HUES48 (cell line): Measurements from ENCODE around the gene KCNC1.

ENCODE experiments used
- H3K27ac ChIP-seq: one replicate; pipeline ENCODE4 v1.7.0; 2013; ENCODE audit warnings: low read depth, low read length, inconsistent platforms
- H3K27me3 ChIP-seq: 2 replicates; pipeline ENCODE4 v1.6.1; 2013; ENCODE audit warnings: mild to moderate bottlenecking, low read length; ENCODE audit not compliant: control insufficient read depth, insufficient read depth
- H3K36me3 ChIP-seq: 2 replicates; pipeline ENCODE4 v1.6.1; 2013; ENCODE audit warnings: low read length; ENCODE audit not compliant: control insufficient read depth, insufficient read depth
- H3K4me1 ChIP-seq: 2 replicates; pipeline ENCODE4 v1.6.1; 2013; ENCODE audit warnings: mild to moderate bottlenecking, low read length; ENCODE audit not compliant: control insufficient read depth, insufficient read depth
- H3K4me3 ChIP-seq: 2 replicates; pipeline ENCODE4 v1.5.1; 2013; ENCODE audit warnings: mild to moderate bottlenecking, low read depth, low read length
- H3K9ac ChIP-seq: 2 replicates; pipeline ENCODE4 v1.6.1; 2013; ENCODE audit warnings: mild to moderate bottlenecking, low read depth, low read length, moderate library complexity
- H3K9me3 ChIP-seq: 2 replicates; pipeline ENCODE4 v1.6.1; 2013; ENCODE audit warnings: low read length; ENCODE audit not compliant: control insufficient read depth, insufficient read depth

Gene KCNC1

DNA sequence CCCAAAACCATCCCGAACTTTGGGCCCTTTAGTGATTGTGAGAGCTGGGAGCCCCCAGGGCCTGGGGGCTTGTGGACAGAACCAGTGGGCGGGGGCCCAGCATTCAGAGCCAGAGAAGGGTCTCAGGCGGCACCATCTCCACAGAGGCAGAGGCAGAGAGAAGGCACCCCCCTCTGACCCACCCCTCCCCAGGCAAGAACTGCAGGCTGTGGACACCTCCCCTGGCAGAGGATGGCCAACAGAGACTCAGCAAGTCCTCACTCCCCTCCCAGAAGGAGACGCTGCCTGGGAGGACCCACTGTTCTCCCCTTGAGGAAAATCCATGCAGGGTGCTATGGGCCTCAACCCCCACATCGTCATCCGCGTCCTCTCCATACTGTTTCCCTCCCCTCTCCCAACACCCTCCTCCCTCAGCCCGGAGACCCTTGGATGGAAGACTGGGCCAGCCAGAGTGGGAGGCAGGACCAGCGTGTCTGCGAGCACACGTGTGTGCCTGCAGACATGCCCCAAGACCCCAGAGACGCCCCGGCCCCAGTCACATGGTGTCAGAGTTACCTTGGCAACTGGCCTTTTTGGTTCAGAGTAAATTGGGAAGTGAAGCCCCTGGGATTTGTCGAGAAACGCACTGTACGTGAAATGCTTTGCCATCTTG, 42.6 kb downstream of the KCNC1 start:
- Histone ChIP-seq H3K4me3 (no peak overlapping the region), H3K36me3 (no peaks in the 10 kb centered on the region), H3K4me1 (no peaks in the 10 kb centered on the region), H3K27ac (no peak overlapping the region), H3K9me3 (no peaks in the 10 kb centered on the region), H3K9ac (no peak overlapping the region), H3K27me3 (no peaks in the 10 kb centered on the region)

DNA sequence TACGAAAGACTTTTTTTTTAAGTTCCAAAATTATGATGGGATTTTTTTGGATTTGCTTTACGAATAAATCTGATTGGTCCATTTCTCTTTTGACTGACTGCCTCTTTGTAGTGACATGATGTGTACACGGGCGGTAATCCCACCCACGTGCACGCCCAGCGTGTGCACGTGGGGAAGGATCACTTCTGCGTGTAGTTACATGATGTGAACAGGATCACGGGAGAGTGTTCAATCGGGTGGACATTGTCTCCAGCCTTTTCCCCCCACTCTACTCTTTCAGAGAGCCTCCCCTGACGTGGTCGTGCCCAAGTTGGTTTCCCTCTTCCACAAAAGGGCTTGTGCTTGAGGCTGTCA, 43.1 kb downstream of the KCNC1 start:
- H3K4me1 ChIP-seq = no peaks in the 10 kb centered on the region
- H3K27me3 ChIP-seq = no peaks in the 10 kb centered on the region
- no peak overlapping the region for H3K4me3 ChIP-seq
- H3K27ac ChIP-seq = no peak overlapping the region
- H3K9ac ChIP-seq = no peak overlapping the region
- no peaks in the 10 kb centered on the region for H3K36me3 ChIP-seq
- H3K9me3 ChIP-seq = no peaks in the 10 kb centered on the region

GRCh38 chr11:17778352-17778751, 43.8 kb downstream of the KCNC1 start:
- Histone ChIP-seq H3K27me3 (no peaks in the 10 kb centered on the region), H3K9ac (no peak overlapping the region), H3K27ac (no peak overlapping the region), H3K4me1 (no peaks in the 10 kb centered on the region), H3K4me3 (no peak overlapping the region), H3K36me3 (no peaks in the 10 kb centered on the region), H3K9me3 (no peaks in the 10 kb centered on the region)

DNA sequence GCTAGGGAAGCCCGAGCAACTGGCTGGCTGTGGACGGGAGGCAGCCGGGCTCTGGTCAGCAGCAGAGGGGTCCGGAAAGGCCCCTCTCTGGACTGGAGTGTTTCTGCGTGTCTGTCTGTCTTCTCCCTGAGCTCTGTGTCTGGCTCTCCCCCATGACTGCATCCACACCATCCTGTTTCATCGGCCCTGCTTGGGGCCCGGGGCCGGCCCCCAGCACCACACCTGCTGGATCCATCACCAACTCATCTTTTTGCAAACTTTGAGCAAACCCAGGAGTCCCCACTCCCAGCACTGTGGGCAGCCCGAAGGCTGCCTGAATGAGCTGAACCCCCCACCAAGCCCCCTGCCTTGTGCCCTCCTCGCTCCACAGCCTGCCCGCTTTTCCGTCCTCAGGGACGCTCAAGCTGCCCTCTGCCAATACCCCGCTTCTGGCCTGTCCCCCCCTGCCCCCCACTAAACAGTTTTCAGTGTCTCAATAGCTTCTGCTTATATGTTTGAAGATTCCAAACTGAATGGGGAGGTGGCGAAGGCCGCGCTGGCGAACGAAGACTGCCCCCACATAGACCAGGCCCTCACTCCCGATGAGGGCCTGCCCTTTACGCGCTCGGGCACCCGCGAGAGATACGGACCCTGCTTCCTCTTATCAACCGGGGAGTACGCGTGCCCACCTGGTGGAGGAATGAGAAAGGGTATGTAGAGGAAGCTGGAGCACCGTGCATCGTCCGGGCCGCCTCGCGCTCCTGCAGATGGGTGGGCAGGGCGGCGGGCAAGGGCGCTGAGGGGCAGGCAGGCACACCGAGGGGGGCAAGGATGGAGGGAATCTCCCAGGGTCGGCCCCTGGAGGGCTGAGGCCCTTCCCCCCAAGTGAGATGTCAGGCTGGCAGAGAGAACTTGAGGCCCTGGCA, 44.6 kb downstream of the KCNC1 start:
- Histone ChIP-seq H3K9me3 (no peaks in the 10 kb centered on the region), H3K27ac (no peak overlapping the region), H3K27me3 (no peaks in the 10 kb centered on the region)

DNA sequence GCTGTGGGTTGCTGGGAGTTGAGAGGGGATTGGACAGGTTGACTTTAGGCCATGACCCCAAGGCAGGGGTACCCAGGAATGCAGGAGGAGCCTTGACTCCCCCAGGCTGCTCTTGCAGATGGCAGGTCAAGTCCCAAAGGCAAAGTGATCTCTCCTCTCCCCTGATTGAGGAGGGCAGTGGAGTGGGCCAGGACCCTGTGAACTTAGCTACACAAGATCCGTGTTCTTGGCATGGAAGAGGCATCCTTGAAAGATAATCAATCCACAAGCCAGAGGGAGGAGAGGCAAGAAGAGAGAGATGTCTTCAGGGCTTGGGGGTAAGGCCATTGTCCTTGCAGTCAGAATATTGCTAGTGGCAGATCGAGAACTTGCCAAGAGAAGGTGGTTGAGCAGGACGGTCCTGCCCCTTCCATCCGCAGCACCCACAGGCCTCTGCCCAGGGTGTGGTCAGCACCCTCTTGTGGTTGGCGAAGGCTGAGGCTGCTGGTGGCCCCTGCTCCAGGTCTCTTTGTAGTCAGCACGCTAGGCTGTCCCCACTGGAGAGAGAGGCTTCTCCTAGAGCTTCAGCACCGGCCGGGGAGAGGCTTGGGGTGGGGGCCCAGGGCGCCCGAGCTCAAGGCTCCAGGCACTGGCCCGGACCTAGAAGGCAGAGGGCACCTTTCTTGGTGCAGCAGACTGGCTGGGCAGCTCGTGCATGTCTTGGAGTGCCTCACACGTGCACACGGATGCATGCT, 45.4 kb downstream of the KCNC1 start:
- Histone ChIP-seq H3K9ac (no peak overlapping the region), H3K36me3 (no peaks in the 10 kb centered on the region), H3K27ac (no peak overlapping the region), H3K4me1 (no peaks in the 10 kb centered on the region), H3K27me3 (no peaks in the 10 kb centered on the region), H3K4me3 (no peak overlapping the region), H3K9me3 (no peaks in the 10 kb centered on the region)

More for the DNA sequence above, 44.6 kb downstream of the KCNC1 start:
- Histone ChIP-seq H3K4me1 (no peaks in the 10 kb centered on the region), H3K9ac (no peak overlapping the region), H3K36me3 (no peaks in the 10 kb centered on the region), H3K4me3 (no peak overlapping the region)

GRCh38 chr11:17780668-17781067, 46.1 kb downstream of the KCNC1 start:
- H3K36me3 ChIP-seq = no peaks in the 10 kb centered on the region
- H3K27me3 ChIP-seq = no peaks in the 10 kb centered on the region
- H3K4me3 ChIP-seq = no peak overlapping the region

GRCh38 chr11:17781221-17781620, 46.6 kb downstream of the KCNC1 start:
- Histone ChIP-seq H3K36me3 (no peaks in the 10 kb centered on the region), H3K27me3 (no peaks in the 10 kb centered on the region), H3K9ac (no peak overlapping the region), H3K4me3 (no peak overlapping the region), H3K9me3 (no peaks in the 10 kb centered on the region), H3K4me1 (no peaks in the 10 kb centered on the region), H3K27ac (no peak overlapping the region)

More at GRCh38 chr11:17780668-17781067, 46.1 kb downstream of the KCNC1 start:
- Histone ChIP-seq H3K27ac (no peak overlapping the region), H3K9ac (no peak overlapping the region), H3K4me1 (no peaks in the 10 kb centered on the region), H3K9me3 (no peaks in the 10 kb centered on the region)

- H3K27ac ChIP-seq = no peak overlapping the region
- H3K9ac ChIP-seq = no peak overlapping the region
- H3K36me3 ChIP-seq = no peaks in the 10 kb centered on the region
- no peaks in the 10 kb centered on the region for H3K4me1 ChIP-seq
- no peaks in the 10 kb centered on the region for H3K27me3 ChIP-seq
- H3K9me3 ChIP-seq = no peaks in the 10 kb centered on the region
- no peak overlapping the region for H3K4me3 ChIP-seq
These were observed 47.0 kb downstream of the KCNC1 start for GRCh38 chr11:17781626-17782025.

- H3K4me1 ChIP-seq = no peaks in the 10 kb centered on the region
- no peak overlapping the region for H3K9ac ChIP-seq
- no peak overlapping the region for H3K27ac ChIP-seq
- H3K36me3 ChIP-seq = no peaks in the 10 kb centered on the region
- no peak overlapping the region for H3K4me3 ChIP-seq
- H3K27me3 ChIP-seq = no peaks in the 10 kb centered on the region
- H3K9me3 ChIP-seq = no peaks in the 10 kb centered on the region
These were observed 47.6 kb downstream of the KCNC1 start for GRCh38 chr11:17782145-17782544.

DNA sequence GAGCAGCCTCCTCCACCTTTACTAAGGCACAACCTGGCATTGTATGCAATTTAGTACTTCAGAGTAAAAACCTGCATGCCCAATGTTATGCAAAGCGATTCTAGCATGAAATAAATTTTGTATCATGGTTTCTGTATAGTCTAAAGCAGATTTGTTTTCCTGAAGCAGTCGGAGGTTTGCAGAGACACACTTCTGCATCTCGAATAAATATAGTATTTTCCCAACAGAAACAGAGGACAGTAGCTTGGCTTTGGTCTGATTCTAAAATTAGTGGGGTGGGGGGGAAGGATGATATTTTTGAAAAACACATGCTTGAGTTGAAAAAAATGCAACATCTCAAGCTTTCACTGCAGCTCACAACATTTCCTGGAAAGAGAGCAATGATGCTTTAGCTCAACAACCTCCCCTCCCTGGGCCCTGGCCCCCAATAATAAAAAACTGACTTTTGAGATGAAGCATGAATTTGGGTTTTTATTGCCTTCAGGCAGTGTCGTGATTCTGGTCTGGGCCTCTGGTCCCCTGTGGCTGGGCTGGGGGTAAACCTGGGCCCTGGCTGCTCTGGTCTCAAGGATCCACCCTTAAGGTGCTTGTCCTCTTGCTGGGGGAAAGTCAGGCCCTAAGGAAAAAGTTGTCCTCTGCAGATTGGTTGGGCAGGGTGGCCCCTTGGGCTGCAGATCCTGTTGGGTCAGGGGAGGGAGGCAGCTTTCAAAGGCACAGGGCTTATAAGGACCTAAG, 48.2 kb downstream of the KCNC1 start:
- Histone ChIP-seq H3K4me1 (no peaks in the 10 kb centered on the region), H3K4me3 (no peak overlapping the region), H3K9me3 (no peaks in the 10 kb centered on the region), H3K27me3 (no peaks in the 10 kb centered on the region), H3K9ac (no peak overlapping the region), H3K36me3 (no peaks in the 10 kb centered on the region), H3K27ac (no peak overlapping the region)
